ENCODE measurements around the gene TRIM54.
A peak's percentile ranks its signal among the peaks of the same experiment; 100 is the strongest.

TRIM54 gene

GRCh38 chr2:27356382-27357181 is 74.4 kb downstream of the TRIM54 start, which contains the start of gene GTF3C2:
GTF3C2 (minus strand) TSS chr2:27356764; CDS start chr2:27343554, 13,210 bp downstream.
- DNase-seq, result peak; percentile 96 to 98 (median 97)

Measured in suppressor macrophage (primary cell).